Measurements from ENCODE around the gene GRAMD1B.
A peak's percentile ranks its signal among the peaks of the same experiment; 100 is the strongest.
"Not testable (repeated sequence)": the region's sequence is repeated elsewhere in the genome, so short reads cannot be mapped to it uniquely, and the experiment has no call there.

The GRAMD1B gene

DNA sequence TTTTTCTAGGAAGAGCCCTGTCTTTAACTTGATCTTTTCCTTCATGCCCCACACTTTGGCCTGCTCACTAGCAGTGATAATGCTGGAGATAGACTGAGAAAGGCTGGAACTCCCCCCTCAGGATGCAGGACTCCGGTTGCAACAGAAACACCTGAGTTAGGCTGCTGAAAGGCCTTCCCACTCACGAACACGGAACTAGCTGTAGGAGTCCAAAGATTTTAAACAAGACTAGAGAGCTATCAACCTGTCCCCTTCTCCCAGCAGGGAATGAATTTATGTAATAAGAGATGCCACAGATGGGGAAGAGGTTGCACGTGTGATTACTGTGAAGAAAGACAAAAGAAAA, 211.4 kb downstream of the GRAMD1B start:
- no peak for DNase-seq (ENCODE audit: low spot score)

DNA sequence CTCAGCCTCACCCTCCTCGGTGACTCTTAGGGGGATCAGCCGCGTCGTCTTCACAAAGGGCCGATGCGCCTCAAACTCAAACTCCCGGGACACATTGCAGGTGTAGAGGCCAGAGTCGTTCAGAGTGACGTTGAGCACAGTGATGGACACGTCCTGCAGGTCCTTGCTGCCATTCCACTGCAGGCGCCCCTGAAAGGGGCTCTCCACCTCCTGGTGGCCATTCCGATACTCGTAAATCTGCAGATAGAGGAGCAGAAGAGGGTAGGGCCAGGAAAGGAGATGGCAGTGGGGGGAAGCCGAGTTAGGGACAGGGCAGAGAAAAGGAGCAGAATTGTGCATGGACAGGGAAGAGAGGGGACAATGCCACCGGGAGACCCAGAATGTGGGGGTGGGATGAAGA, 212.4 kb downstream of the GRAMD1B start:
- no peak for DNase-seq (ENCODE audit: low spot score)

DNA sequence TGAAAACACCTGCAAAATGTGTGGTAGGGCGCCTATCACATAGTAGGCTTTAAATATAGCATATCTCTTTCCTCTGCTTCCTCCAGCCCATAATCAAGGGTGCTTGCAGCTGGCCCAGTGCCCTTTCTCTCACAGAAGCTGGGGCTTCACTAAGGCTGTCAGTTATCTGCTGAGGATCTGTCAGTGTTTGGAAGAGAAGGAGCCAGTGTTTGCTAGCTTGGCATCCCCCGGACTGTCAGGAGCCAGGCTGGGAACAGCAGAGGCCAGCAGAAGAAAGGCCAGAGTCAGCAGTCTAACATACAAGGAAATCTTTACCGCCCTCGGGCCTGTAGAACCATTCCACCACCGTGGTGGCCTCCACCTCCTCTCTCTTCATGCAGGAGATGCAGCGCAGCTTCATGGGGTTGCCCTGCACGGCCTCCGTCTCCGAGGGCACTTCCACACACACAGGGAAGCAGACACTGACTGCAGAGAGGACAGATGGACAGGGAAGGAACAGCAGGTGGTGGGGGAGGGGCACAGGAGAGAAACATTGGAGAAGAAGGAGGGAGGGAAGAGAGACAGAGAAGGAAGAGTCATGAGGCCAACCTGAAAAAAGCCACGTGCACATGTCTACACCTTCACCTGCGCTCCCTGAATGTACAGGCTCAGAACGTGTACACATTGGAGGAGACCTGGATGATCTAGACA, 215.4 kb downstream of the GRAMD1B start:
- DNase-seq (ENCODE audit: low spot score), result no peak

DNA sequence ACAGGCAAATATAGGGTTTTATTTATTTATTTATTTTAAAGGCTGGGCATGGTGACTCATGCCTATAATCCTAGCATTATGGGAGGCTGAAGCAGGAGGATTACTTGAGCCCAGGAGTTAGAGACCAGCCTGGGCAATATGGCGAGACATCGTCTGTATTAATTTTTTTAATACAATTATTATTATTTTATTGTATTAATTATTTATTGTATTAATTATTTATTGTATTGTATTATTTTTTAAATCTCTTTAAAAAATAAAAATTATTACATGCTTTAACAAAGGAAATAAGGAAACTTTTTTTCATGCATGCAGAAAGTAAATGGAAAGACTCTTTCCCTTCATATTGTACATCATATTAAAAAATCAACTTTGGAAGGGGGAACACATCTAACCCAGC, 220.8 kb downstream of the GRAMD1B start:
- DNase-seq (ENCODE audit: low spot score), result no peak

DNA sequence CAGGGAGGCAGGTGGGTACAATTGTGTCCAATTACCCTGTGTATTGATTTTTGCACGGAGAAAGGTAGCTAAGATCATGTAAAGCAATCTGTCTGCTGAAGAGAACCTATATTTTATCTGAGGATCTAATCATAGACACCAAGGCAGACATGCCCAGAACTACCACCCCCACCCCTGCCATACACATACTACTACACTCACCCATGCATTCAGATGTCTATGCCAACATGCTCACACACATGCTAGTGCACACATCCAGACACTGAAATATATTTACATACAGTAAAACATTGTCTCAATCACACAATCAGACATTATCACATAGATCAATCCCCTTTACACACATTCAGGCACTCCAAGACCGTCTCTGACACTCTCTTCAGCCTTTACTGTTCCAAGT, 222.5 kb downstream of the GRAMD1B start:
- DNase-seq (ENCODE audit: low spot score), result no peak

DNA sequence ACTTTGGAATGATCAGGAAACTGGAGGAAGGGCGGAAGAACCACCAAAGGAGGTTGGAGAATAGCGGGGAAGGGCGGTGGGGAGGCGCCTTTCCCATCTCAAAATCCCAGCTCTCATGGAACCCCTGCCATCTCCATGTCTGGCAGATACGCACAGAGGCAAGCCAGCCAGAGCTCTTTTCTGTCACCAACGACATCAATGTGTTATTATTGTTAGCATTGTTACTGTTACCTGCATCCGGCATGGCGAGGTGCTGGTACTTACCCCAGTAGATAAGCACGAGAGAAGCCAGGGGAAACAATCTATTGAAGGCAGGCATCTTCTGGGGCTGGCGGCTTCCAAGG, 223.4 kb downstream of the GRAMD1B start:
- DNase-seq (ENCODE audit: low spot score), result no peak

DNA sequence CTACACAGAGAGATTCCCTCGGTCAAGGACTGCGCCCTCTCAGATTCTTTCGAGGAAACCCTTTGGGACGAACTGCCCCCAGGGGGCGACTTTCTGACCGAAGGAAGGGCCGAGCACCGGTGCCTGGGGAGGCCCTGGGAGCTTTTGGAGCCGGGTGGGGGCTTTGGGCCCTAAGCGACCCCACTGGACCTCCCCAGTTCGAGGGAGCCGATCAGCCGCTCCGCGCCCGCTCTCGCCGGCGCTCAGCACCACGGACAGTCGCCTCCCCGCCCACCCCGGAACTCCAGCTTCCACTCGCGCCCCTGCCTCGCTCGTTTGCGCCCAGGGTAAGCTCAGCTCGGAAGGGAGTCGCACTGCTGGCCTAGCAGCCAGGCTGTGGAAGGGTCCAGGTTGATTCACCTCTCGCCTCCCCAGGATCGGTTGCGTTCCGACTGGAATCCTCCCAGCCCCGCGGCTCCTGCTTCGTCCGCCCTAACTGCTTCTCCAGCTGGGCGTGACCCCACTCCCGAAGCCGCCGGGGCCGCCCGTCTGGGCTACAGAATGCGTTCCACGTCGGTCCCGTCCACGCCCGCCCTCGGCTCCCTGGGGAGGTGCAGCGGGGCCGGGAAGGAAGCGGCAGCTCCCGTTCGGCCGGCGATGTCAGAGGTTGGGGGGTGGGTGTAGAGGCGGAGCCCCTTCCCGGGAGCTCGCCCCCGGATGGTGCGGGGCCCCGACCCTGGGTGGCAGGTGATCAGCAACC, 223.9 kb downstream of the GRAMD1B start:
- peak; percentile 47 for DNase-seq (ENCODE audit: low spot score)

DNA sequence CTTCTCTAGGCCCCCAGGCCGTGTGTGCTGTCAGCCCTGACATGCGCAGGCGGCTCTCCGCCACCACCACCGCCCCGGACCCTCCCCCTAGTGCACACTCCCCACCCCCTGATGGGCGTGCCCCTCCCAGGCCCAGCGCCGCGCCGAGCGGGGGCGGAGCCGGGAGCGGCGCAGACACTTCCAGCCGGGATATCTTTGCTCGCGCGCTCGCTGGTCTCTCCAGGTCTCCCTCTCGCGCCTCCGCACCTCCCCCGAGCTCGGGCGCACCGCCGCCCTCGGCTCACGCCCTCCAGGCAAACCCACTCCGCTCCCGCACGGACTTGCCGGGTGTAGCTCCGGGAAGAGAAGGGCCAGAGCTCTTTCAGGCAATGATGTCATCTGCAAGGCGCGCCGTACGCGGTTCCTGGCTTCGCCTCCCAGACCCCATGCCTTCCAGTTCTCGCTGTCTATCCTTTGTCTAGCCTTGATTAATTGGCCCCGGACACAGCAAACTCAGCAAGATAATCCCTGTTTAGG, 224.6 kb downstream of the GRAMD1B start, which contains the start of gene SCN3B:
Gene SCN3B (minus strand): TSS at position 59 of the 516 bp plus-strand sequence. CDS start 823 bp downstream, outside the sequence.
- peak; percentile 75 for DNase-seq (ENCODE audit: low spot score)

DNA sequence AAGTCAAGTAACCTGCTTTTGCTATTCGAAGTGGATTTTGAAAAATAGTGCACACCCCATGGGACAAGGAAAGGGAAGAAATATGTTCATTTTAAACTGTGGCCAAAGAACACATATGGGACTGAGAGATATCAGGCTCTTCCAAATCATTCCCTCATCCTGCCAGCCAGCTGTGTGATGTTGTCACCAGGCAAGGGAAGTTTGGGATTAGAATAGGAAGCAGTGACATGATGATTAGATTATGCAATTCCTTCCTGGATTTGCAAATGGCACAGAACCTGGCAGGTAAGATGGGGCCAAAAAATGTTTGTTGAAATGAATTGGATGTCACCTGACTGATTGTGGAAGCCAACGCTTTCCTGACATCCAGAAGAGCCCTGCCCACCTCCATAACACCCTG, 229.2 kb downstream of the GRAMD1B start:
- DNase-seq (ENCODE audit: low spot score), result no peak

DNA sequence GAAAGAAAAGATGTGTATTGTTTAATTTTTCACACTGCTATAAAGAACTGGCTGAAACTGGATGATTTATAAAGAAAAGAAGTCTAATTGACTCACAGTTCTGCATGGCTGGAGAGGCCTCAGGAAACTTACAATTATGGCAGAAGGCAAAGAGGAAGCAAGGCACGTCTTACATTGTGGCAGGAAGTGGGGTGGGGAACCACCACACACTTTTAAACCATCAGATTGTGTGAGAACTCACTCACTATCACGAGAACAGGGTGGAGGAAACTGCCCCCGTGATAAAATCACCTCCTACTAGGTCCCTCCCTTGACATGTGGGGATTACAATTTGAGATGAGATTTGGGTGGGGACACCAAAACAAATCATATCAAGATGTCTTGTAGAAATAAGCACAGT, 229.9 kb downstream of the GRAMD1B start:
- DNase-seq (ENCODE audit: low spot score), result not testable (repeated sequence)

DNA sequence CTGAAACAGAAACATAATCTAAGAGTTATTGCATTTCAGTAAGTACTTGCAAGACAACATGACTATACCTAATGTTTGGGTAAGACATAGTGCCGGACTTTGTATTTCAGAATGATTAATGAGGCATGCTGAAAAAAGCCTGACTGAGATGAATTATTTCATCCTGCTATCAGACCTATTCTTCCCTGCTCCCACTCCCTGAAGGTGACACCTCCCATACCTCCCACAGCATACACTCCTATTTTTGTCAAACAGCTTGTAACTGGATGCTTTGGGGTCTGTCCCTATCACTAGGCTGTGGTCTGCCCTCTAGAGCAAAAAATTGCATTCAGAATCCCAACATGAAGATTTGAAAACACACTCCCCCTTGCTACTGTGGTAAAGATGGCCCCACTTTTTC, 235.2 kb downstream of the GRAMD1B start:
- no peak for DNase-seq (ENCODE audit: low spot score)

DNA sequence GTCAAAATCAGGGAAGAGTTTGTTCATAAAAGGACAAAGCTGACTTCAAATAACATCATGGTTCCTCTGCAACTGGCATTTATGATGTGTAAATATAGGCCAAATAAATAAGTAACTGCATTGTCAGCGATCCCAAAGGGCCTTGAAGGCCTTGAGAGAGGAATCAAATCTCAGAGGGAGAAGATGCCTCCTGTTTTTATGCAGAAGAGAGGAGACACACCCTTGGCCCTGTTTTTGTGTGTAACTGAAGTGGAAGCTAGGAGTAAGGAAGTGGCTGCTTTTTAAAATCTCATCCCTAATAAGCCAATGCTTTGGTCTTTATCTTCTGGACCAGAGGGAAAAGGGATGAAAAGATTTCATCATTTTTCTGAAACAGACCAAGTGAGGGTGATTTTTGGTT, 240.0 kb downstream of the GRAMD1B start:
- no peak for DNase-seq (ENCODE audit: low spot score)

DNA sequence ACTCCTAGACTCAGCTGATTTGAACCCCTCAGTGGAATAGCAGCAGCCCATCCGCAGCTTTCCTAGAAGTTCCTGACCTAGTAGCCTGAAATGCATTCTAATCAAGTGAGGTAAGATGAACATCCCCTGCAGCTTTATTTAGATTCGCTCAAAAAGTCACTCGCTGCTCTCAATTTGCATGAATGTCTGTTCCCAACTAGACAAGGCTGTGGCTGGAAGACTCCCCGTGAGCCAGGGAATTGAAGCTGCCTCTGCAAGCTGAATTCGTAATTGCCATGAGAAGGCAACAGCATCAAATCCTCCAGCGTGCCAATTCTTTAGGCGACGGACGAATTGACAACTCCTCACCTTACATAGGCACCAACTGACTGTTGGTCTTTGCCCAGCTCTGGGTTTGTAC, 241.5 kb downstream of the GRAMD1B start:
- DNase-seq (ENCODE audit: low spot score), result no peak

DNA sequence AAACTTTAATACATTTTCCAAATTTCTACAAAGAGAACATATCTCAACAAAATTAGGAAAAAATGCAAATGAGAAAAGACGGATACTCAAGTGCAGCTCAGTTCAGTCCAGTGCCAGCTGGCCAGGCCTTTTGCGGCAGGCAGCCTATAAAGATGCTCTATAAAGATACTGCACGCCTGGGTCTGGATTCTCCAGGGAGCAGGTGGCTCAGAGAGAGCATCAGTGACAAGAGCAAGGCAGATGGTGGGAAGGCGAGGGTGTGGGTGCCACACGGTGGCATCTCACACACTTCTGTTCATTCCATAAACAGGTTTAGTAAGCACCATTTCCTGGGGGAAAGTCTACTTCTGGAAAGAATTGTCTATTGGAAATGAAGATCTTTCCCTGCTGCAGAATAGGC, 242.5 kb downstream of the GRAMD1B start:
- no peak for DNase-seq (ENCODE audit: low spot score)

DNA sequence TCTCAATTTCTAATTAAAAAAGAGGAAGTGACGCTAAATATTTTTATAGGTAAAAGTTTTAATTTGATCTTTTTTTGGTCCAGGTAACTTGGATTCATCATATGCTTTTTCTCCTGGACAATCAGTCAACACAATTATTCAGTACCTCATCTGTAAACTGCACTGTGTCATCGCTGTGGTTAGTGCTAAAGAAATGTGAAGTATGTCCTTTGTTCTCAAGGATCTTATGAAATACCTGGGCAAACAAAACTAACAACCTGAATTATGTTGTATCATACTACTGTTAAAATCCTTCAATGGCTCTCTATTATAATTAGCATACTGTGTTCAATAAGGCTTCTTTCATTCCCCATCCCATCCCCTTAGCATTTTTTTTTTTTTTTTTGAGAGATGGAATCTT, 244.2 kb downstream of the GRAMD1B start:
- no peak for DNase-seq (ENCODE audit: low spot score)
